ENCODE data around the gene CAPN5. TPM values are rescaled to one million over a fixed set of nuclear protein-coding genes. Genes with fewer than 3 reads are reported as not detected.
A peak's percentile ranks its signal among the peaks of the same experiment; 100 is the strongest.

Gene CAPN5
- total and polyA plus RNA-seq, 2 of the 13 experiments (the other 11 are each of a cell fraction or from before 2014, with no cell fraction given): 0.27 to 1.2 TPM

DNA sequence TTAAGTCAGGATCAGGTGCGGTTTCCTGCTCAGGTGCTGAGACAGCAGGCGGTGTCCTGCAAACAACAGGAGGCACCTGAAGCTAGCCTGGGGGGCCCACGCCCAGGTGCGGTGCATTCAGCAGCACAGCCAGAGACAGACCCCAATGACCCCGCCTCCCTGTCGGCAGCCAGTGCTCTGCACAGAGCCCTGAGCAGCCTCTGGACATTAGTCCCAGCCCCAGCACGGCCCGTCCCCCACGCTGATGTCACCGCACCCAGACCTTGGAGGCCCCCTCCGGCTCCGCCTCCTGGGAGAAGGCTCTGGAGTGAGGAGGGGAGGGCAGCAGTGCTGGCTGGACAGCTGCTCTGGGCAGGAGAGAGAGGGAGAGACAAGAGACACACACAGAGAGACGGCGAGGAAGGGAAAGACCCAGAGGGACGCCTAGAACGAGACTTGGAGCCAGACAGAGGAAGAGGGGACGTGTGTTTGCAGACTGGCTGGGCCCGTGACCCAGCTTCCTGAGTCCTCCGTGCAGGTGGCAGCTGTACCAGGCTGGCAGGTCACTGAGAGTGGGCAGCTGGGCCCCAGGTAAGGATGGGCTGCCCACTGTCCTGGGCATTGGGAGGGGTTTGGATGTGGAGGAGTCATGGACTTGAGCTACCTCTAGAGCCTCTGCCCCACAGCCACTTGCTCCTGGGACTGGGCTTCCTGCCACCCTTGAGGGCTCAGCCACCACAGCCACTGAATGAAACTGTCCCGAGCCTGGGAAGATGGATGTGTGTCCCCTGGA lies 61.3 kb downstream of the CAPN5 start, which contains the start of gene MYO7A (continued):
- no peak for TF ChIP-seq ZNF672 (CRISPR knock-in tag; IDR thresholded peaks at IDR 0.05)
- peak; percentile 82 for TF ChIP-seq JUN (CRISPR knock-in tag; IDR thresholded peaks at IDR 0.05)
- TF ChIP-seq, protein P1, sequence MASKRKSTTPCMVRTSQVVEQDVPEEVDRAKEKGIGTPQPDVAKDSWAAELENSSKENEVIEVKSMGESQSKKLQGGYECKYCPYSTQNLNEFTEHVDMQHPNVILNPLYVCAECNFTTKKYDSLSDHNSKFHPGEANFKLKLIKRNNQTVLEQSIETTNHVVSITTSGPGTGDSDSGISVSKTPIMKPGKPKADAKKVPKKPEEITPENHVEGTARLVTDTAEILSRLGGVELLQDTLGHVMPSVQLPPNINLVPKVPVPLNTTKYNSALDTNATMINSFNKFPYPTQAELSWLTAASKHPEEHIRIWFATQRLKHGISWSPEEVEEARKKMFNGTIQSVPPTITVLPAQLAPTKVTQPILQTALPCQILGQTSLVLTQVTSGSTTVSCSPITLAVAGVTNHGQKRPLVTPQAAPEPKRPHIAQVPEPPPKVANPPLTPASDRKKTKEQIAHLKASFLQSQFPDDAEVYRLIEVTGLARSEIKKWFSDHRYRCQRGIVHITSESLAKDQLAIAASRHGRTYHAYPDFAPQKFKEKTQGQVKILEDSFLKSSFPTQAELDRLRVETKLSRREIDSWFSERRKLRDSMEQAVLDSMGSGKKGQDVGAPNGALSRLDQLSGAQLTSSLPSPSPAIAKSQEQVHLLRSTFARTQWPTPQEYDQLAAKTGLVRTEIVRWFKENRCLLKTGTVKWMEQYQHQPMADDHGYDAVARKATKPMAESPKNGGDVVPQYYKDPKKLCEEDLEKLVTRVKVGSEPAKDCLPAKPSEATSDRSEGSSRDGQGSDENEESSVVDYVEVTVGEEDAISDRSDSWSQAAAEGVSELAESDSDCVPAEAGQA (IDR thresholded peaks at IDR 0.05; ENCODE audit: low read depth): no peak
- TF ChIP-seq, protein P1 (CRISPR knock-in tag; IDR thresholded peaks at IDR 0.05; ENCODE audit: borderline replicate concordance): no peak
- no peak for TF ChIP-seq RBAK (CRISPR knock-in tag; IDR thresholded peaks at IDR 0.05)
- no peak for TF ChIP-seq RFXAP (CRISPR knock-in tag; IDR thresholded peaks at IDR 0.05; ENCODE audit: borderline replicate concordance)
- no peak for TF ChIP-seq STAT5B (CRISPR knock-in tag; IDR thresholded peaks at IDR 0.05)
- no peak for TF ChIP-seq ZBTB43 (CRISPR knock-in tag; conservative IDR thresholded peaks at IDR 0.05)
- TF ChIP-seq MIER2 (CRISPR knock-in tag; IDR thresholded peaks at IDR 0.05): 0 out of 2 replicates have a peak, but pooled peaks have one; percentile 61
- TF ChIP-seq, protein P2, sequence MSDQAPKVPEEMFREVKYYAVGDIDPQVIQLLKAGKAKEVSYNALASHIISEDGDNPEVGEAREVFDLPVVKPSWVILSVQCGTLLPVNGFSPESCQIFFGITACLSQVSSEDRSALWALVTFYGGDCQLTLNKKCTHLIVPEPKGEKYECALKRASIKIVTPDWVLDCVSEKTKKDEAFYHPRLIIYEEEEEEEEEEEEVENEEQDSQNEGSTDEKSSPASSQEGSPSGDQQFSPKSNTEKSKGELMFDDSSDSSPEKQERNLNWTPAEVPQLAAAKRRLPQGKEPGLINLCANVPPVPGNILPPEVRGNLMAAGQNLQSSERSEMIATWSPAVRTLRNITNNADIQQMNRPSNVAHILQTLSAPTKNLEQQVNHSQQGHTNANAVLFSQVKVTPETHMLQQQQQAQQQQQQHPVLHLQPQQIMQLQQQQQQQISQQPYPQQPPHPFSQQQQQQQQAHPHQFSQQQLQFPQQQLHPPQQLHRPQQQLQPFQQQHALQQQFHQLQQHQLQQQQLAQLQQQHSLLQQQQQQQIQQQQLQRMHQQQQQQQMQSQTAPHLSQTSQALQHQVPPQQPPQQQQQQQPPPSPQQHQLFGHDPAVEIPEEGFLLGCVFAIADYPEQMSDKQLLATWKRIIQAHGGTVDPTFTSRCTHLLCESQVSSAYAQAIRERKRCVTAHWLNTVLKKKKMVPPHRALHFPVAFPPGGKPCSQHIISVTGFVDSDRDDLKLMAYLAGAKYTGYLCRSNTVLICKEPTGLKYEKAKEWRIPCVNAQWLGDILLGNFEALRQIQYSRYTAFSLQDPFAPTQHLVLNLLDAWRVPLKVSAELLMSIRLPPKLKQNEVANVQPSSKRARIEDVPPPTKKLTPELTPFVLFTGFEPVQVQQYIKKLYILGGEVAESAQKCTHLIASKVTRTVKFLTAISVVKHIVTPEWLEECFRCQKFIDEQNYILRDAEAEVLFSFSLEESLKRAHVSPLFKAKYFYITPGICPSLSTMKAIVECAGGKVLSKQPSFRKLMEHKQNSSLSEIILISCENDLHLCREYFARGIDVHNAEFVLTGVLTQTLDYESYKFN (CRISPR knock-in tag; conservative IDR thresholded peaks at IDR 0.05): peak; percentile 81
- no peak for TF ChIP-seq ZNF713 (CRISPR knock-in tag; IDR thresholded peaks at IDR 0.05)
- no peak for TF ChIP-seq HCFC1 (IDR thresholded peaks at IDR 0.05; ENCODE audit: low read depth, low read length)
- TF ChIP-seq SPEN (CRISPR knock-in tag; IDR thresholded peaks at IDR 0.05; ENCODE audit: low read depth): peak; percentile 60
- peak; percentile 45 for TF ChIP-seq ARID4A (CRISPR knock-in tag; IDR thresholded peaks at IDR 0.05; ENCODE audit: borderline replicate concordance)

Measured in HepG2 (cell line).